ENCODE data around the gene CPNE2. TPM values are rescaled to one million over a fixed set of nuclear protein-coding genes. Genes with fewer than 3 reads are reported as not detected.

The CPNE2 gene
- total RNA-seq, 1 experiment from 2014 or later, result 35.2 TPM

GRCh38 chr16:57138281-57138935 lies 46.0 kb downstream of the CPNE2 start:
- H3K27me3 ChIP-seq (ENCODE audit: insufficient read depth, low read depth), result no peaks in the 10 kb centered on the region
- intact Hi-C loops (cut with micrococcal nuclease; ENCODE audit: unreplicated experiment), result no loop called here
- no peak overlapping the region for H3K4me2 ChIP-seq
- no peaks in the 10 kb centered on the region for H4K20me1 ChIP-seq (ENCODE audit: insufficient read depth)
- TF ChIP-seq EZH2 (IDR thresholded peaks at IDR 0.05; ENCODE audit: low read depth), result no peak
- no peak for TF ChIP-seq CTCF (conservative IDR thresholded peaks at IDR 0.05)
- BruUV-seq (replicated peaks), result no TSS peak
- DNase-seq, result no peak
- H3K4me3 ChIP-seq, result no peak overlapping the region
- POLR2A ChIA-PET (ENCODE audit: unreplicated experiment), result no interaction called here
- H3K36me3 ChIP-seq (ENCODE audit: low read depth), result no peaks in the 10 kb centered on the region
- no peaks in the 10 kb centered on the region for H3K9me2 ChIP-seq (ENCODE audit: insufficient read depth)
- CTCF ChIA-PET, result no interaction called here
- no peak overlapping the region for H2AFZ ChIP-seq
- no peaks in the 10 kb centered on the region for H3K9me3 ChIP-seq (ENCODE audit: insufficient read depth, low read depth)
- no peaks in the 10 kb centered on the region for H3K79me2 ChIP-seq (ENCODE audit: low read depth)
- H3K4me1 ChIP-seq (replicated peaks; ENCODE audit: insufficient read depth), result peaks cover 9% of the 10 kb centered on the region; the same call in 1 of the 2 replicates
- H3F3A ChIP-seq (ENCODE audit: insufficient read depth, low read depth), result no peaks in the 10 kb centered on the region
- H3K27ac ChIP-seq, result no peak overlapping the region

- POLR2A ChIA-PET (ENCODE audit: unreplicated experiment), result interaction anchor here (0.5 kb wide), 1 partner anchor 24 kb away, joined by 8 read pairs; no protein-coding TSS in a partner anchor
Observed at GRCh38 chr16:57140931-57141668, 48.7 kb downstream of the CPNE2 start.

More at GRCh38 chr16:57140931-57141668, 48.7 kb downstream of the CPNE2 start:
- H3K9me2 ChIP-seq (ENCODE audit: insufficient read depth), result no peaks in the 10 kb centered on the region
- intact Hi-C loops (cut with micrococcal nuclease; ENCODE audit: unreplicated experiment), result no loop called here
- no peaks in the 10 kb centered on the region for H3K36me3 ChIP-seq (ENCODE audit: low read depth)
- H3K27ac ChIP-seq, result no peak overlapping the region
- H3K79me2 ChIP-seq (ENCODE audit: low read depth), result no peaks in the 10 kb centered on the region
- no peaks in the 10 kb centered on the region for H3F3A ChIP-seq (ENCODE audit: insufficient read depth, low read depth)
- H3K9me3 ChIP-seq (ENCODE audit: insufficient read depth, low read depth), result no peaks in the 10 kb centered on the region
- H3K4me2 ChIP-seq, result no peak overlapping the region
- DNase-seq, result no peak
- 0 out of 2 replicates have a peak, but pooled peaks cover 4% of the 10 kb centered on the region for H3K4me1 ChIP-seq (replicated peaks; ENCODE audit: insufficient read depth)
- no peaks in the 10 kb centered on the region for H4K20me1 ChIP-seq (ENCODE audit: insufficient read depth)
- TF ChIP-seq EZH2 (IDR thresholded peaks at IDR 0.05; ENCODE audit: low read depth) (no peak), CTCF (conservative IDR thresholded peaks at IDR 0.05) (no peak)
- H3K27me3 ChIP-seq (ENCODE audit: insufficient read depth, low read depth), result no peaks in the 10 kb centered on the region
- BruUV-seq (replicated peaks), result no TSS peak
- H2AFZ ChIP-seq, result no peak overlapping the region
- CTCF ChIA-PET, result no interaction called here
- H3K4me3 ChIP-seq, result no peak overlapping the region
